DND-41 (cell line): ENCODE measurements around the gene ATXN1.

Source experiments
- ATAC-seq: fragments of 200-7000 bp; cut with Tn5 transposase; 3 replicates; pipeline ENCODE4 v1.9.1; 2021; ENCODE audit warnings: low read depth; ENCODE audit not compliant: insufficient read depth
- DNase-seq: peaks from one replicate; pipeline ENCODE4 v3.0.0-alpha.2; 2020
- H2AFZ ChIP-seq: 2 replicates; pipeline ENCODE4 v1.6.0; 2012; ENCODE audit warnings: low read depth, low read length
- H3K27ac ChIP-seq: 2 replicates; pipeline ENCODE4 v1.5.1; 2012; ENCODE audit warnings: low read length, inconsistent platforms
- H3K27me3 ChIP-seq: fragments of 200-600 bp; sonication (generic); 2 replicates; pipeline ENCODE4 v1.6.0; 2012; ENCODE audit warnings: low read length, mild to moderate bottlenecking, inconsistent platforms; ENCODE audit not compliant: insufficient read depth, poor library complexity
- H3K36me3 ChIP-seq: 2 replicates; pipeline ENCODE4 v1.5.1; 2012; ENCODE audit warnings: low read length, inconsistent platforms; ENCODE audit not compliant: insufficient read depth
- H3K4me1 ChIP-seq: 2 replicates; pipeline ENCODE4 v1.5.1; 2012; ENCODE audit warnings: mild to moderate bottlenecking, low read length; ENCODE audit not compliant: insufficient read depth
- H3K4me2 ChIP-seq: 2 replicates; pipeline ENCODE4 v1.6.0; 2012; ENCODE audit warnings: mild to moderate bottlenecking, moderate library complexity, low read length, inconsistent platforms; ENCODE audit not compliant: insufficient read depth
- H3K4me3 ChIP-seq, 2 experiments: fragments of 200-600 bp in 1 of 2; shearing (Covaris generic) in 1 of 2; 2 replicates each; pipeline ENCODE4 v1.5.1; 2012 to 2016; ENCODE audit warnings: inconsistent platforms in 2 of 2, low read length in 2 of 2, mild to moderate bottlenecking in 2 of 2, low read depth in 1 of 2, moderate library complexity in 1 of 2
- H3K79me2 ChIP-seq: 2 replicates; pipeline ENCODE4 v1.6.0; 2012; ENCODE audit warnings: low read length, inconsistent platforms; ENCODE audit not compliant: insufficient read depth
- H3K9ac ChIP-seq: 2 replicates; pipeline ENCODE4 v1.6.0; 2012; ENCODE audit warnings: low read depth, mild to moderate bottlenecking, inconsistent platforms, low read length, moderate library complexity
- H3K9me3 ChIP-seq: 2 replicates; pipeline ENCODE4 v1.5.1; 2012; ENCODE audit warnings: low read length, moderate library complexity, mild to moderate bottlenecking, inconsistent platforms; ENCODE audit not compliant: insufficient read depth, severe bottlenecking
- H4K20me1 ChIP-seq: 2 replicates; pipeline ENCODE4 v1.6.0; 2012; ENCODE audit warnings: low read length; ENCODE audit not compliant: insufficient read depth
- CTCF ChIP-seq: IDR thresholded peaks from 2 replicates; pipeline ENCODE4 v1.5.1; 2012; ENCODE audit warnings: borderline replicate concordance, low read length, moderate library complexity, mild to moderate bottlenecking; ENCODE audit not compliant: poor library complexity, severe bottlenecking; ENCODE audit errors: extremely low read depth
- EZH2 ChIP-seq: IDR thresholded peaks from 3 replicates; pipeline ENCODE4 v1.6.1; 2012; ENCODE audit warnings: borderline replicate concordance, low read depth, mild to moderate bottlenecking, moderate library complexity, low read length, inconsistent platforms; ENCODE audit not compliant: severe bottlenecking

Gene ATXN1

GRCh38 chr6:16800942-16801341 lies 39.7 kb upstream of the ATXN1 start:
- no peak for ATAC-seq

GRCh38 chr6:16800341-16800740 lies 39.1 kb upstream of the ATXN1 start:
- ATAC-seq: no peak
- H3K27ac ChIP-seq: no peak overlapping the region
- no peaks in the 10 kb centered on the region for H3K4me1 ChIP-seq
- no peak overlapping the region for H3K9ac ChIP-seq
- no peak overlapping the region for H3K4me3 ChIP-seq
- H2AFZ ChIP-seq: no peak overlapping the region
- no peaks in the 10 kb centered on the region for H4K20me1 ChIP-seq
- H3K79me2 ChIP-seq: no peaks in the 10 kb centered on the region
- DNase-seq: no peak
- H3K9me3 ChIP-seq: no peaks in the 10 kb centered on the region
- TF ChIP-seq CTCF (no peak), EZH2 (no peak)
- no peak overlapping the region for H3K4me2 ChIP-seq
- no peaks in the 10 kb centered on the region for H3K27me3 ChIP-seq
- no peaks in the 10 kb centered on the region for H3K36me3 ChIP-seq

More at GRCh38 chr6:16800942-16801341, 39.7 kb upstream of the ATXN1 start:
- TF ChIP-seq EZH2 (no peak), CTCF (no peak)
- Histone ChIP-seq H3K9ac (no peak overlapping the region), H2AFZ (no peak overlapping the region), H3K79me2 (no peaks in the 10 kb centered on the region), H4K20me1 (no peaks in the 10 kb centered on the region), H3K27me3 (no peaks in the 10 kb centered on the region), H3K36me3 (no peaks in the 10 kb centered on the region), H3K4me3 (no peak overlapping the region), H3K27ac (no peak overlapping the region), H3K4me1 (no peaks in the 10 kb centered on the region), H3K4me2 (no peak overlapping the region), H3K9me3 (no peaks in the 10 kb centered on the region)
- DNase-seq: no peak

- H4K20me1 ChIP-seq: no peaks in the 10 kb centered on the region
- H3K9ac ChIP-seq: no peak overlapping the region
- no peak overlapping the region for H2AFZ ChIP-seq
- no peak overlapping the region for H3K4me2 ChIP-seq
- H3K4me1 ChIP-seq: no peaks in the 10 kb centered on the region
- no peaks in the 10 kb centered on the region for H3K9me3 ChIP-seq
- DNase-seq: no peak
- no peak overlapping the region for H3K4me3 ChIP-seq
- TF ChIP-seq CTCF (no peak), EZH2 (no peak)
- H3K27ac ChIP-seq: no peak overlapping the region
- no peaks in the 10 kb centered on the region for H3K79me2 ChIP-seq
- ATAC-seq: no peak
- no peaks in the 10 kb centered on the region for H3K27me3 ChIP-seq
- no peaks in the 10 kb centered on the region for H3K36me3 ChIP-seq
Measured at GRCh38 chr6:16799279-16800193, 38.3 kb upstream of the ATXN1 start.
